Activated CD4-positive, alpha-beta memory T cell treated with anti-CD3 and anti-CD28 coated beads, Interleukin-2, amount 10 ng/mL, durations not matched to agents 7 days and 5 days (primary cell): ENCODE results near the gene RICTOR. TPM values are rescaled to one million over a fixed set of nuclear protein-coding genes. Genes with fewer than 3 reads are reported as not detected.
"Not testable (repeated sequence)": the region's sequence is repeated elsewhere in the genome, so short reads cannot be mapped to it uniquely, and the experiment has no call there.

ENCODE experiments used
- CTCF ChIA-PET: fragments of 350-600 bp; sonication (Branson Sonifier 250); formaldehyde crosslinking; loops from one replicate; lab custom pipeline; 2021; ENCODE audit warnings: antibody characterized with exemption, inconsistent platforms; lab: Charles Lee
- POLR2A ChIA-PET: fragments of 350-600 bp; sonication (Branson Sonifier 250); formaldehyde crosslinking; loops from one replicate; lab custom pipeline; 2021; ENCODE audit warnings: antibody characterized with exemption; lab: Charles Lee
- DNase-seq: peaks from one replicate; pipeline ENCODE4 v3.0.0-alpha.2; 2020
- H3K27ac Mint-ChIP-seq: one replicate; pipeline ENCODE4 v1.8.0; 2021; ENCODE audit warnings: mild to moderate bottlenecking, mixed read lengths
- H3K27me3 Mint-ChIP-seq: one replicate; pipeline ENCODE4 v1.8.0; 2021; ENCODE audit warnings: mixed read lengths
- H3K36me3 Mint-ChIP-seq: one replicate; pipeline ENCODE4 v1.8.0; 2021; ENCODE audit warnings: low read depth, mixed read lengths
- H3K4me1 Mint-ChIP-seq: one replicate; pipeline ENCODE4 v1.8.0; 2021; ENCODE audit warnings: mixed read lengths
- H3K4me3 Mint-ChIP-seq: one replicate; pipeline ENCODE4 v1.8.0; 2021; ENCODE audit warnings: mild to moderate bottlenecking, mixed read lengths
- H3K9me3 Mint-ChIP-seq: one replicate; pipeline ENCODE4 v1.8.0; 2021; ENCODE audit warnings: mixed read lengths
- total RNA-seq, 2 experiments: library from RNA; stranded (reverse); gene quantifications; one replicate each; pipeline ENCODE4 v1.2.3, GENCODE V29; 2021

Gene RICTOR
- total RNA-seq, 2 experiments from 2014 or later = 50.4 to 56.4 TPM

- CTCF ChIA-PET = interaction anchor here (0.7 kb wide), 1 partner anchor 133 kb away, joined by 3 read pairs; no protein-coding TSS in a partner anchor
Measured at GRCh38 chr5:39062530-39062929, 11.7 kb downstream of the RICTOR start.

GRCh38 chr5:39062104-39062503 lies 12.1 kb downstream of the RICTOR start:
- Mint-ChIP-seq H3K4me1 (peaks cover 31% of the 10 kb centered on the region), H3K27ac (no peak overlapping the region), H3K36me3 (peaks cover 24% of the 10 kb centered on the region), H3K27me3 (no peaks in the 10 kb centered on the region), H3K9me3 (peaks cover 8% of the 10 kb centered on the region), H3K4me3 (no peak overlapping the region)
- CTCF ChIA-PET = interaction anchor here (0.7 kb wide), 1 partner anchor 134 kb away, joined by 3 read pairs; no protein-coding TSS in a partner anchor
- no peak for DNase-seq
- POLR2A ChIA-PET = interaction anchor here (2.3 kb wide), 1 partner anchor 10 kb away, joined by 7 read pairs; no protein-coding TSS in a partner anchor

More at GRCh38 chr5:39062530-39062929, 11.7 kb downstream of the RICTOR start:
- no peaks in the 10 kb centered on the region for H3K27me3 Mint-ChIP-seq
- H3K9me3 Mint-ChIP-seq = peaks cover 13% of the 10 kb centered on the region
- POLR2A ChIA-PET = interaction anchor here (2.3 kb wide), 1 partner anchor 9 kb away, joined by 7 read pairs; no protein-coding TSS in a partner anchor
- DNase-seq = no peak
- H3K36me3 Mint-ChIP-seq = peaks cover 29% of the 10 kb centered on the region
- H3K4me1 Mint-ChIP-seq = peaks cover 29% of the 10 kb centered on the region
- no peak overlapping the region for H3K27ac Mint-ChIP-seq
- no peak overlapping the region for H3K4me3 Mint-ChIP-seq

GRCh38 chr5:39059064-39059463 lies 15.1 kb downstream of the RICTOR start:
- POLR2A ChIA-PET = interaction anchor here (0.8 to 1.2 kb wide), 2 partner anchors 14 to 1679 kb away, joined by 3 read pairs; no protein-coding TSS in a partner anchor
- Mint-ChIP-seq H3K27ac (no peak overlapping the region), H3K36me3 (peaks cover 18% of the 10 kb centered on the region), H3K27me3 (no peaks in the 10 kb centered on the region), H3K4me3 (no peak overlapping the region), H3K4me1 (peaks cover 33% of the 10 kb centered on the region), H3K9me3 (no peaks in the 10 kb centered on the region)
- CTCF ChIA-PET = no interaction called here
- DNase-seq = no peak

- peak overlapping the region; percentile 50 for H3K4me3 Mint-ChIP-seq
- no peak for DNase-seq
- ChIA-PET POLR2A (no interaction called here), CTCF (interaction anchor here (1.2 kb wide), 1 partner anchor 22 kb away, joined by 3 read pairs; no protein-coding TSS in a partner anchor)
- H3K4me1 Mint-ChIP-seq = peaks cover 31% of the 10 kb centered on the region
- no peak overlapping the region for H3K27ac Mint-ChIP-seq
- no peaks in the 10 kb centered on the region for H3K27me3 Mint-ChIP-seq
- H3K36me3 Mint-ChIP-seq = peaks cover 18% of the 10 kb centered on the region
- no peaks in the 10 kb centered on the region for H3K9me3 Mint-ChIP-seq
Measured at GRCh38 chr5:39058178-39058921, 15.8 kb downstream of the RICTOR start.

- no peak for DNase-seq
- ChIA-PET CTCF (interaction anchor here (1.2 kb wide), 1 partner anchor 23 kb away, joined by 3 read pairs; no protein-coding TSS in a partner anchor), POLR2A (no interaction called here)
- peaks cover 28% of the 10 kb centered on the region for H3K4me1 Mint-ChIP-seq
- H3K36me3 Mint-ChIP-seq = peaks cover 19% of the 10 kb centered on the region
- H3K27me3 Mint-ChIP-seq = no peaks in the 10 kb centered on the region
- no peak overlapping the region for H3K27ac Mint-ChIP-seq
- H3K4me3 Mint-ChIP-seq = peak overlapping the region; percentile 50
- no peaks in the 10 kb centered on the region for H3K9me3 Mint-ChIP-seq
Measured at GRCh38 chr5:39057734-39058133, 16.5 kb downstream of the RICTOR start.

GRCh38 chr5:39055768-39056398 lies 18.3 kb downstream of the RICTOR start:
- DNase-seq = no peak
- Mint-ChIP-seq H3K27me3 (no peaks in the 10 kb centered on the region), H3K4me1 (peaks cover 26% of the 10 kb centered on the region), H3K36me3 (peaks cover 23% of the 10 kb centered on the region), H3K4me3 (no peak overlapping the region), H3K27ac (no peak overlapping the region), H3K9me3 (no peaks in the 10 kb centered on the region)
- POLR2A ChIA-PET = no interaction called here
- CTCF ChIA-PET = no interaction called here

DNA sequence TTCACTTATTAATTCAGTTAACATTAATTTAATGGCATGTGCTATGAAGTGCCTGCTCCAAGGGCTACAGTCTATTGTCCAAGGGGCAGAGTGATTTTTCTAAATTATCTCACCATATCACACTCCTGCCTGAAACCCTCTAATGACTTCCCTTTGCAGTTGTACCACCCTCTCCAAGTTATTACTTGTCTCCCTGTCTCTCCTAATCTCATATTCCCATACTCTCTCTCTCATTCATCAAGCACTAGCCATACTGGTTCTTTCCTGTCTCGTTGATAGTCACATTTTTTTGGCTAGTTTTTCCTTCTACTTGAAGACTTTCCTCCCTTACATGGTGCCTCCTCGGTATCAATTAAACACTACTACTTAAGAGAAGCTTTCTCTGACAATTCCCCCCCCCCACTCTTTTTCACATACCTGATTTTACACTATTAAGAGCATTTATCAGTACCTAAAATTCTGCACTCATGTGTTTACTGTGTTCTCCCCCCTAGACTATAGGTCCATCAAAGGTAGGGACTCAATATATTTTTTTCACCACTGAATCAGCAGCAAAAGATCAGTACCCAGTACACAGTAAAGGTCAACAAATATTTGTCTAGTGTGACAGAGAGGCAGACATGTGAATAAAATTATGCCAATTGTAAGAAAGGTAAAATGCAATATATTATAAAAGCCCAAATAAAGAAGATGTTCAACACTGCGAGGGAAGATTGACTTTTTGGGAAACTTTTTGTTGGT lies 19.0 kb downstream of the RICTOR start:
- ChIA-PET POLR2A (no interaction called here), CTCF (interaction anchor here (1.0 kb wide), 1 partner anchor 12 kb away, joined by 3 read pairs; no protein-coding TSS in a partner anchor)
- no peak overlapping the region for H3K27ac Mint-ChIP-seq
- no peak overlapping the region for H3K4me3 Mint-ChIP-seq
- no peaks in the 10 kb centered on the region for H3K9me3 Mint-ChIP-seq
- H3K27me3 Mint-ChIP-seq = no peaks in the 10 kb centered on the region
- peaks cover 28% of the 10 kb centered on the region for H3K36me3 Mint-ChIP-seq
- no peak for DNase-seq
- H3K4me1 Mint-ChIP-seq = peaks cover 26% of the 10 kb centered on the region

GRCh38 chr5:39053189-39053588 lies 21.0 kb downstream of the RICTOR start:
- no peak for DNase-seq
- Mint-ChIP-seq H3K27me3 (no peaks in the 10 kb centered on the region), H3K27ac (no peak overlapping the region), H3K4me3 (no peak overlapping the region), H3K36me3 (peaks cover 43% of the 10 kb centered on the region), H3K9me3 (no peaks in the 10 kb centered on the region), H3K4me1 (peaks cover 15% of the 10 kb centered on the region)
- ChIA-PET CTCF (no interaction called here), POLR2A (no interaction called here)

GRCh38 chr5:39052141-39052540 lies 22.1 kb downstream of the RICTOR start:
- no peaks in the 10 kb centered on the region for H3K27me3 Mint-ChIP-seq
- no peak for DNase-seq
- H3K27ac Mint-ChIP-seq = no peak overlapping the region
- ChIA-PET POLR2A (no interaction called here), CTCF (no interaction called here)
- H3K4me1 Mint-ChIP-seq = peaks cover 10% of the 10 kb centered on the region
- H3K4me3 Mint-ChIP-seq = no peak overlapping the region
- H3K9me3 Mint-ChIP-seq = no peaks in the 10 kb centered on the region
- H3K36me3 Mint-ChIP-seq = peaks cover 48% of the 10 kb centered on the region

- Mint-ChIP-seq H3K4me3 (no peak overlapping the region), H3K4me1 (peaks cover 5% of the 10 kb centered on the region), H3K27me3 (no peaks in the 10 kb centered on the region), H3K9me3 (no peaks in the 10 kb centered on the region), H3K36me3 (peaks cover 37% of the 10 kb centered on the region), H3K27ac (no peak overlapping the region)
- ChIA-PET POLR2A (no interaction called here), CTCF (no interaction called here)
- no peak for DNase-seq
Measured at GRCh38 chr5:39049315-39049714, 24.9 kb downstream of the RICTOR start.

DNA sequence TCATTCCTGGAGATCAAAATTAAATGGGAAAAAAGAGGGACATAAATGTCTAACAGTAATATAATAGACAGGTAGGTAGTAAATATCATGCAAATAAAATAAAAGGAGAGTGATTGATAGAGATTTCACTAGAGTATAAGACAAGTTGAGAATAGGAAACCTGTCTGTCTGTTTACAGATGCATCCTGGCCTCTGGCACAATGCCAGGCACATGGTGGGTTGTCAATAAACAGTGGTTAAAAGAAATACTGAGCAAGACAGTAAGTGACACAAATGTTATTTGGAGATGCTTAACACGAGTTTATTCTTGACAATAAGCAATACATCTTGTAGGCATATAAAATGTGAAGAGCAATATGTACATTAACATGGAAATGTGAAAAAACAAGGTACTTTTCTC lies 33.3 kb downstream of the RICTOR start:
- no peak overlapping the region for H3K27ac Mint-ChIP-seq
- H3K9me3 Mint-ChIP-seq = peaks cover 2% of the 10 kb centered on the region
- POLR2A ChIA-PET = no interaction called here
- H3K27me3 Mint-ChIP-seq = no peaks in the 10 kb centered on the region
- peaks cover 41% of the 10 kb centered on the region for H3K36me3 Mint-ChIP-seq
- no peak overlapping the region for H3K4me3 Mint-ChIP-seq
- H3K4me1 Mint-ChIP-seq = peaks cover 4% of the 10 kb centered on the region
- DNase-seq = no peak
- CTCF ChIA-PET = no interaction called here

- POLR2A ChIA-PET, H3K27ac Mint-ChIP-seq, H3K4me3 Mint-ChIP-seq, H3K9me3 Mint-ChIP-seq, H3K4me1 Mint-ChIP-seq, CTCF ChIA-PET, H3K27me3 Mint-ChIP-seq, DNase-seq: not testable (repeated sequence)
- peaks cover 43% of the 10 kb centered on the region for H3K36me3 Mint-ChIP-seq
Measured at GRCh38 chr5:39034493-39034892, 39.7 kb downstream of the RICTOR start.

- DNase-seq = no peak
- Mint-ChIP-seq H3K4me1 (no peaks in the 10 kb centered on the region), H3K27ac (no peak overlapping the region), H3K27me3 (no peaks in the 10 kb centered on the region), H3K4me3 (no peak overlapping the region), H3K9me3 (peaks cover 10% of the 10 kb centered on the region), H3K36me3 (peaks cover 51% of the 10 kb centered on the region)
- CTCF ChIA-PET = no interaction called here
- POLR2A ChIA-PET = no interaction called here
Measured at GRCh38 chr5:39031041-39031440, 43.2 kb downstream of the RICTOR start.
